ENCODE data around the gene PABPN1L. TPM values are rescaled to one million over a fixed set of nuclear protein-coding genes. Genes with fewer than 3 reads are reported as not detected.

PABPN1L gene
- total and polyA plus RNA-seq, 2 of the 13 experiments (the other 11 are each of a cell fraction or from before 2014, with no cell fraction given): not detected

GRCh38 chr16:88839026-88839529 is 27.4 kb downstream of the PABPN1L start (continued):
- TF ChIP-seq, protein P1, sequence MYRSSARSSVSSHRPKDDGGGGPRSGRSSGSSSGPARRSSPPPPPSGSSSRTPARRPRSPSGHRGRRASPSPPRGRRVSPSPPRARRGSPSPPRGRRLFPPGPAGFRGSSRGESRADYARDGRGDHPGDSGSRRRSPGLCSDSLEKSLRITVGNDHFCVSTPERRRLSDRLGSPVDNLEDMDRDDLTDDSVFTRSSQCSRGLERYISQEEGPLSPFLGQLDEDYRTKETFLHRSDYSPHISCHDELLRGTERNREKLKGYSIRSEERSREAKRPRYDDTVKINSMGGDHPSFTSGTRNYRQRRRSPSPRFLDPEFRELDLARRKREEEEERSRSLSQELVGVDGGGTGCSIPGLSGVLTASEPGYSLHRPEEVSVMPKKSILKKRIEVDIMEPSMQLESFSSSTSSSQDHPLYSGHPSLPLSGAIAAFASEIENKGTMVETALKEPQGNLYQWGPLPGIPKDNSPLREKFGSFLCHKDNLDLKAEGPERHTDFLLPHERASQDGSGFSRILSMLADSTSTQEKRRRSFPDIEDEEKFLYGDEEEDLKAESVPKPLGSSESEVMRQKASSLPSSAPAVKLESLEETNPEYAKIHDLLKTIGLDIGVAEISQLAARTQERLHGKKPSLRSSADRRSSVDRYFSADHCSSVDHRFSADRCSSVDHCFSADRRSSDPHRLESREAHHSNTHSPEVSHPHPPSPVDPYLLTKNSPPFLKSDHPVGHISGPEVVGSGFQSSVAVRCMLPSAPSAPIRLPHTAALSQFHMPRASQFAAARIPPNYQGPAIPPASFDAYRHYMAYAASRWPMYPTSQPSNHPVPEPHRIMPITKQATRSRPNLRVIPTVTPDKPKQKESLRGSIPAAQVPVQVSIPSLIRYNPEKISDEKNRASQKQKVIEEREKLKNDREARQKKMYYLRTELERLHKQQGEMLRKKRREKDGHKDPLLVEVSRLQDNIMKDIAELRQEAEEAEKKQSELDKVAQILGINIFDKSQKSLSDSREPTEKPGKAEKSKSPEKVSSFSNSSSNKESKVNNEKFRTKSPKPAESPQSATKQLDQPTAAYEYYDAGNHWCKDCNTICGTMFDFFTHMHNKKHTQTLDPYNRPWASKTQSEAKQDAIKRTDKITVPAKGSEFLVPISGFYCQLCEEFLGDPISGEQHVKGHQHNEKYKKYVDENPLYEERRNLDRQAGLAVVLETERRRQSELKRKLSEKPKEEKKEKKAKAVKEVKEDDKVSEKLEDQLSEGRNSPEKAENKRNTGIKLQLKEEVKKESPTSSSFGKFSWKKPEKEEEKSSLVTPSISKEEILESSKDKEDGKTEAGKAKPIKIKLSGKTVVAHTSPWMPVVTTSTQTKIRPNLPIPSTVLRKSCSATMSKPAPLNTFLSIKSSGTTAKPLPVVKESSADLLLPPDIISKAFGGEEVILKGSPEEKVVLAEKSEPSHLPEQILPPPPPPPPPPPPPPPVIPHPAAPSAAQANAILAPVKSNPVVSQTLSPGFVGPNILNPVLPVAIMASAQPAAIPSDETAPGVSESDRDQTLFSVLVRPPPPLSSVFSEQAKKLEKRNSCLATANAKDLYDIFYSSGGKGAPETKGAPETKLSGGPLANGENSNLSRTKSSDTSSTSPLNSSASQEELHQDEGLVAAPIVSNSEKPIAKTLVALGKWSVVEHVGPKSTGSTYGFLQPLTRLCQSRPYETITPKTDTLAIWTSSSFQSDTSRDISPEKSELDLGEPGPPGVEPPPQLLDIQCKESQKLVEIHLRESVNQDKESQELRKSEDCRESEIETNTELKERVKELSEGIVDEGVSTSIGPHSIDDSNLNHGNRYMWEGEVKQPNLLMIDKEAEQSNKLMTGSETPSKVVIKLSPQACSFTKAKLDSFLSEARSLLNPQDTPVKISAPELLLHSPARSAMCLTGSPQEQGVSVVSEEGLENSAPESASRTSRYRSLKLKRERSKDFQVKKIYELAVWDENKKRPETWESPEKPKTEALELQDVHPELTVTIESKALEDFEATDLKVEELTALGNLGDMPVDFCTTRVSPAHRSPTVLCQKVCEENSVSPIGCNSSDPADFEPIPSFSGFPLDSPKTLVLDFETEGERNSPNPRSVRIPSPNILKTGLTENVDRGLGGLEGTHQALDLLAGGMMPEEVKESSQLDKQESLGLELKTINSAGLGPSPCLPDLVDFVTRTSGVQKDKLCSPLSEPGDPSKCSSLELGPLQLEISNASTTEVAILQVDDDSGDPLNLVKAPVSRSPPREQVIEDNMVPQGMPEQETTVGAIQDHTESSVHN (CRISPR knock-in tag; IDR thresholded peaks at IDR 0.05): no peak
- no peak for TF ChIP-seq ATF1 (CRISPR knock-in tag; IDR thresholded peaks at IDR 0.05)
- no peak for TF ChIP-seq ASH2L (IDR thresholded peaks at IDR 0.05; ENCODE audit: insufficient read length, low read depth, low read length)
- TF ChIP-seq ZBTB49 (CRISPR knock-in tag; IDR thresholded peaks at IDR 0.05; ENCODE audit: borderline replicate concordance): no peak
- TF ChIP-seq HMGXB4 (CRISPR knock-in tag; IDR thresholded peaks at IDR 0.05; ENCODE audit: borderline replicate concordance in 1 of 2, low read depth in 1 of 2): peak; percentile 92 to 94
- TF ChIP-seq ARID3A (IDR thresholded peaks at IDR 0.05; ENCODE audit: low read depth, low read length): 0 out of 2 replicates have a peak, but pooled peaks have one; percentile 11
- TF ChIP-seq SUZ12 (IDR thresholded peaks at IDR 0.05; ENCODE audit: low read depth, low read length): no peak
- no peak for TF ChIP-seq RFX1 (IDR thresholded peaks at IDR 0.05)
- TF ChIP-seq HNRNPL (IDR thresholded peaks at IDR 0.05; ENCODE audit: low read depth, low read length): 0 out of 2 replicates have a peak, but pooled peaks have one; percentile 48
- no peak for TF ChIP-seq SPEN (CRISPR knock-in tag; IDR thresholded peaks at IDR 0.05; ENCODE audit: low read depth)
- peak; percentile 69; the same call in 1 of the 2 replicates for TF ChIP-seq ZC3H13 (CRISPR knock-in tag; IDR thresholded peaks at IDR 0.05)
- TF ChIP-seq HOXA7 (CRISPR knock-in tag; IDR thresholded peaks at IDR 0.05): no peak
- TF ChIP-seq ZNF567 (CRISPR knock-in tag; IDR thresholded peaks at IDR 0.05; ENCODE audit: borderline replicate concordance): no peak
- no peak for TF ChIP-seq ZFP1 (CRISPR knock-in tag; IDR thresholded peaks at IDR 0.05)
- TF ChIP-seq SMAD9 (CRISPR knock-in tag; IDR thresholded peaks at IDR 0.05): no peak
- TF ChIP-seq THYN1 (CRISPR knock-in tag; IDR thresholded peaks at IDR 0.05; ENCODE audit: borderline replicate concordance, low read depth): no peak

All from HepG2 (cell line).